IPS-18c (cell line): ENCODE measurements around the gene OR7C2.
"Not testable (repeated sequence)": the region's sequence is repeated elsewhere in the genome, so short reads cannot be mapped to it uniquely, and the experiment has no call there.

Experiments
- H3K4me3 ChIP-seq: 2 replicates; pipeline ENCODE4 v1.7.0; 2013; ENCODE audit warnings: low read depth, mild to moderate bottlenecking, low read length, moderate library complexity; ENCODE audit not compliant: insufficient read depth
- H3K9me3 ChIP-seq: one replicate; pipeline ENCODE4 v1.6.1; 2013; ENCODE audit warnings: mild to moderate bottlenecking, low read length, moderate library complexity; ENCODE audit not compliant: control insufficient read depth, insufficient read depth

The OR7C2 gene

GRCh38 chr19:14941189-14941588 is at the start of gene OR7C2:
Gene OR7C2 (plus strand): TSS chr19:14941489. CDS start chr19:14941489, 0 bp downstream.
- Histone ChIP-seq H3K9me3 (no peaks in the 10 kb centered on the region), H3K4me3 (no peak within 1 kb of the TSS)

GRCh38 chr19:14901675-14902260 is 39.5 kb upstream of the OR7C2 start:
- Histone ChIP-seq H3K4me3 (no peak overlapping the region), H3K9me3 (no peaks in the 10 kb centered on the region)

GRCh38 chr19:14906711-14907110 is 34.6 kb upstream of the OR7C2 start:
- H3K9me3 ChIP-seq: no peaks in the 10 kb centered on the region

GRCh38 chr19:14915116-14915515 is 26.2 kb upstream of the OR7C2 start:
- Histone ChIP-seq H3K4me3 (no peak overlapping the region), H3K9me3 (no peaks in the 10 kb centered on the region)

More at GRCh38 chr19:14906711-14907110, 34.6 kb upstream of the OR7C2 start:
- no peak overlapping the region for H3K4me3 ChIP-seq

- no peaks in the 10 kb centered on the region for H3K9me3 ChIP-seq
- H3K4me3 ChIP-seq: no peak overlapping the region
These were observed 24.4 kb upstream of the OR7C2 start for GRCh38 chr19:14916848-14917247.

GRCh38 chr19:14933506-14933905 is 7.8 kb upstream of the OR7C2 start:
- Histone ChIP-seq H3K9me3 (no peaks in the 10 kb centered on the region), H3K4me3 (no peak overlapping the region)

- no peaks in the 10 kb centered on the region for H3K9me3 ChIP-seq
These were observed 1.0 kb upstream of the OR7C2 start for GRCh38 chr19:14940266-14940665.

GRCh38 chr19:14943601-14944000 is 2.3 kb downstream of the OR7C2 start:
- no peaks in the 10 kb centered on the region for H3K9me3 ChIP-seq
- H3K4me3 ChIP-seq: no peak overlapping the region

More at GRCh38 chr19:14940266-14940665, 1.0 kb upstream of the OR7C2 start:
- no peak overlapping the region for H3K4me3 ChIP-seq

GRCh38 chr19:14944456-14944855 is 3.2 kb downstream of the OR7C2 start:
- Histone ChIP-seq H3K4me3 (no peak overlapping the region), H3K9me3 (no peaks in the 10 kb centered on the region)

GRCh38 chr19:14949413-14949812 is 8.1 kb downstream of the OR7C2 start:
- H3K4me3 ChIP-seq, H3K9me3 ChIP-seq: not testable (repeated sequence)

GRCh38 chr19:14949876-14950275 is 8.6 kb downstream of the OR7C2 start:
- Histone ChIP-seq H3K9me3 (peaks cover 2% of the 10 kb centered on the region), H3K4me3 (no peak overlapping the region)

- H3K4me3 ChIP-seq: no peak overlapping the region
- H3K9me3 ChIP-seq: peaks cover 2% of the 10 kb centered on the region
These were observed 9.1 kb downstream of the OR7C2 start for GRCh38 chr19:14950421-14950820.

- Histone ChIP-seq H3K4me3 (no peak overlapping the region), H3K9me3 (peaks cover 2% of the 10 kb centered on the region)
These were observed 11.5 kb downstream of the OR7C2 start for GRCh38 chr19:14952767-14953166.

- Histone ChIP-seq H3K4me3 (no peak overlapping the region), H3K9me3 (peaks cover 2% of the 10 kb centered on the region)
These were observed 12.9 kb downstream of the OR7C2 start for GRCh38 chr19:14954071-14954655.

- H3K9me3 ChIP-seq: peaks cover 2% of the 10 kb centered on the region
These were observed 16.2 kb downstream of the OR7C2 start for GRCh38 chr19:14957464-14957863.

GRCh38 chr19:14959263-14959662 is 18.0 kb downstream of the OR7C2 start:
- no peak overlapping the region for H3K4me3 ChIP-seq
- H3K9me3 ChIP-seq: no peaks in the 10 kb centered on the region

More at GRCh38 chr19:14957464-14957863, 16.2 kb downstream of the OR7C2 start:
- no peak overlapping the region for H3K4me3 ChIP-seq

- H3K4me3 ChIP-seq: no peak overlapping the region
- no peaks in the 10 kb centered on the region for H3K9me3 ChIP-seq
These were observed 20.8 kb downstream of the OR7C2 start for GRCh38 chr19:14961956-14962685.

- no peaks in the 10 kb centered on the region for H3K9me3 ChIP-seq
- H3K4me3 ChIP-seq: no peak overlapping the region
These were observed 27.0 kb downstream of the OR7C2 start for GRCh38 chr19:14968247-14968646.
